Tibial nerve (tissue), 4 donors: ENCODE results near the gene HOXC4. TPM values are rescaled to one million over a fixed set of nuclear protein-coding genes. Genes with fewer than 3 reads are reported as not detected.

Source experiments
- DNase-seq, 2 donors: peaks; one replicate each; pipeline ENCODE4 v3.0.0-alpha.2; 2019; ENCODE audit warnings: low spot score in 2 of 2
- H3K27ac ChIP-seq, 4 donors: fragments of 200-600 bp; sonication (generic) in 3 of 4; one replicate each; pipeline ENCODE4 v1.5.1; 2017 to 2019; ENCODE audit warnings: mild to moderate bottlenecking in 1 of 4
- H3K27me3 ChIP-seq, 2 donors: fragments of 200-600 bp; sonication (generic) in 1 of 2; one replicate each; pipeline versions ENCODE4 v1.5.1 to v1.6.0; 2017 to 2019
- H3K36me3 ChIP-seq, 3 donors: fragments of 200-600 bp; sonication (generic); one replicate each; pipeline ENCODE4 v1.5.1; 2018 to 2019
- H3K4me1 ChIP-seq, 4 donors: fragments of 200-600 bp; sonication (generic) in 3 of 4; one replicate each; pipeline ENCODE4 v1.5.1; 2017 to 2019
- H3K4me3 ChIP-seq, 4 donors: fragments of 200-600 bp; sonication (generic) in 3 of 4; one replicate each; pipeline ENCODE4 v1.5.1; 2017 to 2019; ENCODE audit warnings: mild to moderate bottlenecking in 1 of 4, moderate library complexity in 1 of 4
- H3K9me3 ChIP-seq, 4 donors: fragments of 200-600 bp; sonication (generic) in 3 of 4; one replicate each; pipeline ENCODE4 v1.5.1; 2017 to 2019
- EP300 ChIP-seq, 2 donors: sonication (generic); formaldehyde crosslinking; IDR thresholded peaks; one replicate each; pipeline ENCODE4 v1.6.1; 2017; ENCODE audit warnings: antibody characterized with exemption in 2 of 2, mild to moderate bottlenecking in 1 of 2
- POLR2A ChIP-seq, 2 donors: fragments of 450-650 bp; IDR thresholded peaks; one replicate each; pipeline ENCODE4 v1.6.1; 2017; ENCODE audit warnings: antibody characterized with exemption in 2 of 2, mild to moderate bottlenecking in 2 of 2, moderate library complexity in 2 of 2
- WGBS, 2 donors: methylation state at CpG; one replicate each; pipeline ENCODE4 v1.1.5; 2018; 5-methylcytosine and 5-hydroxymethylcytosine counted together
- total RNA-seq, 4 donors: library from RNA; depleted of rRNA; stranded (reverse); fragments of >200 nt; gene quantifications; one replicate each; pipeline ENCODE4 v1.1.0, GENCODE V29; 2016
- TF ChIP-seq, protein P1 (sequence below), 5 experiments: fragments of 200-600 bp in 3 of 5; fragments of 450-650 bp in 2 of 5; sonication (generic) in 3 of 5; IDR thresholded peaks; one replicate each; pipeline ENCODE4 v1.5.1; 2016 to 2019; ENCODE audit warnings: antibody characterized with exemption in 5 of 5, mild to moderate bottlenecking in 3 of 5, moderate library complexity in 2 of 5

Gene HOXC4
- total RNA-seq, 4 donors from 2014 or later: 2.7 to 8.1 (median 4.1) TPM

DNA sequence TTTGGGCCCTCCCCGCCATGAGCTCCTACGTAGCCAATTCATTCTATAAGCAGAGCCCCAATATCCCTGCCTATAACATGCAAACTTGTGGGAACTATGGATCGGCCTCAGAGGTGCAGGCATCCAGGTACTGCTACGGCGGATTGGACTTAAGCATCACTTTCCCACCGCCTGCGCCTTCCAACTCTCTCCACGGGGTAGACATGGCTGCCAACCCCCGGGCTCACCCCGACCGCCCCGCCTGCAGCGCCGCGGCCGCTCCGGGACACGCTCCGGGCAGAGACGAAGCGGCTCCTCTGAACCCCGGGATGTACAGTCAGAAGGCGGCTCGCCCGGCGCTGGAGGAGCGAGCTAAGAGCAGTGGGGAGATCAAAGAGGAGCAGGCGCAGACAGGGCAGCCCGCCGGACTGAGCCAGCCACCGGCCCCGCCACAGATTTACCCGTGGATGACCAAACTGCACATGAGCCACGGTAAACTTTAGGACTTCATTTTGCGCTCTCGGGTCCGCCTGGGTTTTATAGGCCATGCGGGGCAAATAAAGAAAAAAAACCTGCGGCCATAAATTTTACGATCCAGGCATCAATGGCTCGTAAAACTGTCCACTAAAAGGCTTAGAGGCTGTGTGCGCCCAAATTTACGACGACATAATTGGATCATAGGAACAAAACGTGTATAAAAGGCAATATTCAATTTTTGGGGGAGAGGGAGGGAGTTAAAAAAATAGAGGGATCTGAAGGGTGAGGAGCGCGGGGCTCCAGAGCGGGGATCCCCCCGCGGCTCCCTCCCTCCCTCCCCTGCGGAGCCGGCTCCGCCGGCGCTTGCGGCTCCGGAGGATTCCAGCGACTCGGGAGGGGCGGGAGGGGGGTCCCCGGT, 20.3 kb upstream of the HOXC4 start:
- peaks cover 0 to 97% (median 18%) of the 10 kb centered on the region in 4 donors for H3K4me1 ChIP-seq
- no peak for DNase-seq
- H3K27me3 ChIP-seq: peaks cover 0 to 47% of the 10 kb centered on the region in 2 donors
- WGBS, 2 donors: 1% methylated on average over 32 to 60 of the region's 61 CpGs
- H3K36me3 ChIP-seq: peaks cover 0 to 7% (median 0%) of the 10 kb centered on the region in 3 donors
- peak overlapping the region; percentile 38 to 77 (median 49) for H3K4me3 ChIP-seq
- H3K9me3 ChIP-seq: no peaks in the 10 kb centered on the region
- peak overlapping the region; percentile 66 to 99 (median 82) for H3K27ac ChIP-seq
- TF ChIP-seq EP300 (IDR thresholded peaks at IDR 0.05) (no peak), POLR2A (IDR thresholded peaks at IDR 0.05) (no peak)
- TF ChIP-seq, protein P1, sequence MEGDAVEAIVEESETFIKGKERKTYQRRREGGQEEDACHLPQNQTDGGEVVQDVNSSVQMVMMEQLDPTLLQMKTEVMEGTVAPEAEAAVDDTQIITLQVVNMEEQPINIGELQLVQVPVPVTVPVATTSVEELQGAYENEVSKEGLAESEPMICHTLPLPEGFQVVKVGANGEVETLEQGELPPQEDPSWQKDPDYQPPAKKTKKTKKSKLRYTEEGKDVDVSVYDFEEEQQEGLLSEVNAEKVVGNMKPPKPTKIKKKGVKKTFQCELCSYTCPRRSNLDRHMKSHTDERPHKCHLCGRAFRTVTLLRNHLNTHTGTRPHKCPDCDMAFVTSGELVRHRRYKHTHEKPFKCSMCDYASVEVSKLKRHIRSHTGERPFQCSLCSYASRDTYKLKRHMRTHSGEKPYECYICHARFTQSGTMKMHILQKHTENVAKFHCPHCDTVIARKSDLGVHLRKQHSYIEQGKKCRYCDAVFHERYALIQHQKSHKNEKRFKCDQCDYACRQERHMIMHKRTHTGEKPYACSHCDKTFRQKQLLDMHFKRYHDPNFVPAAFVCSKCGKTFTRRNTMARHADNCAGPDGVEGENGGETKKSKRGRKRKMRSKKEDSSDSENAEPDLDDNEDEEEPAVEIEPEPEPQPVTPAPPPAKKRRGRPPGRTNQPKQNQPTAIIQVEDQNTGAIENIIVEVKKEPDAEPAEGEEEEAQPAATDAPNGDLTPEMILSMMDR (IDR thresholded peaks at IDR 0.05): no peak

DNA sequence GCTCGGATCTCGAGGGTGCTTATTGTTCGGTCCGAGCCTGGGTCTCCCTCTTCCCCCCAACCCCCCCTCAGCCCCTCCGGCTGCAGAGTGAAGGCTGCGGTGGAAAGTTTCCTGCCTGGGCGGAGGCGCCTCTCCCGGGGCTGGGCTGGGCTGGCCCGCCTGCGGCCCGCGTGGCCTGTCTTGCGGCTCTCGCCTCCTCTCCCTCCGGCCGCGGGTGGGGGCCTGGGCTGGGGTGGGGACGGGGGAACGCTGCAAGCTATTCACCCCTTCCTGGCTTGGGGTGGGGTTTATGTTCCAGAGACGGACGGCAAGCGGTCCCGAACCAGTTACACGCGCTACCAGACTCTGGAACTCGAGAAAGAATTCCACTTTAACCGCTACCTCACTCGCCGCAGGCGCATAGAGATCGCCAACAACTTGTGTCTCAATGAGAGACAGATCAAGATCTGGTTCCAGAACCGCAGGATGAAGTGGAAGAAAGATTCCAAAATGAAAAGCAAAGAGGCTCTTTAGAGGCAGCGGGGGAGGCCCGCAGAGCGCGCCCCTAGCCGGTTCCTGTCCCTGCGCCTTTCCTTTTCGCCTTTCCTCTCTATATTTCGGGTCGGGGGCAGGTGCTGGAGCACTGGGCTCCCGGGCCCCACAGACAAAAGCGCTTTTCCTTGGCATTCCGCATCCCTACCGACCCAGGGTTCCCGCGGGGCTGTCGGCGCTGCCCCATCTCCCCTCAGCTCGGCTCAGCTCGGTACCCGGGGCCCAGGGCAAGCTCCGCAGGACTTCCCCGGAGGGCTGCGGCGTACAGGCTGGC, 19.5 kb upstream of the HOXC4 start:
- peaks cover 0 to 7% (median 0%) of the 10 kb centered on the region in 3 donors for H3K36me3 ChIP-seq
- H3K27ac ChIP-seq: peak overlapping the region; percentile 66 to 99 (median 82)
- peaks cover 0 to 47% of the 10 kb centered on the region in 2 donors for H3K27me3 ChIP-seq
- no peak for DNase-seq
- H3K4me1 ChIP-seq: peaks cover 0 to 97% (median 23%) of the 10 kb centered on the region in 4 donors
- H3K9me3 ChIP-seq: no peaks in the 10 kb centered on the region
- 14 to 17% methylated on average over 42 to 57 of the region's 57 CpGs for WGBS, 2 donors
- TF ChIP-seq EP300 (IDR thresholded peaks at IDR 0.05): no peak
- TF ChIP-seq, protein P1 (IDR thresholded peaks at IDR 0.05): no peak
- TF ChIP-seq POLR2A (IDR thresholded peaks at IDR 0.05): no peak
- H3K4me3 ChIP-seq: peak overlapping the region; percentile 38 to 77 (median 49)

DNA sequence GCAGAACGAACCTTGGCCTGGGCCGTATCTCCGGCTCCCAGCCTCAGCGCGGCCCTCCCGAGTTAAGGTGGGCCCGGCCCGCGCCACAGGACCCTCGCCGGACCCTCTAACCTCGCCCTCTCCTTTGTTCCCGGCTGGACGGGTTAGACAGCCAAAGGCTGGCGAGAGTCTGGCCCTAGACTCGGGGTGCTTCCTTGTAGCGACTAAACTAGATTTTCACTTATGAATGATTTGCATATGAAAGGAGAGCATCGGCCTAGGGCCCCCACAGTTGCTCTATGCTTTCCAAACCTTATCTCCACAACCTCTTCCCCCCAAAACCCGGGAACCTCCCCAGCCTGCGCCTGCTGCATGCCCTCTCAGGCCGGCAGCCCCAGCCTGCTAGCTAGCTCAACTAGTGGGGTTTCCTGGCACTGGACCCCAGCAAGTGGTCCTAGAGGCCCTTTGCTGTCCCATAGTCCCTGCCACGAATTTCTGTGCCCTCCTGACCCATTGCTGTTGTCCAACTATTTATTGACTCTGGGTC, 18.8 kb upstream of the HOXC4 start:
- H3K4me3 ChIP-seq: peak overlapping the region; percentile 38 to 77 (median 49)
- WGBS, 2 donors: 38 to 53% methylated on average over 12 to 16 of the region's 22 CpGs
- DNase-seq: no peak

DNA sequence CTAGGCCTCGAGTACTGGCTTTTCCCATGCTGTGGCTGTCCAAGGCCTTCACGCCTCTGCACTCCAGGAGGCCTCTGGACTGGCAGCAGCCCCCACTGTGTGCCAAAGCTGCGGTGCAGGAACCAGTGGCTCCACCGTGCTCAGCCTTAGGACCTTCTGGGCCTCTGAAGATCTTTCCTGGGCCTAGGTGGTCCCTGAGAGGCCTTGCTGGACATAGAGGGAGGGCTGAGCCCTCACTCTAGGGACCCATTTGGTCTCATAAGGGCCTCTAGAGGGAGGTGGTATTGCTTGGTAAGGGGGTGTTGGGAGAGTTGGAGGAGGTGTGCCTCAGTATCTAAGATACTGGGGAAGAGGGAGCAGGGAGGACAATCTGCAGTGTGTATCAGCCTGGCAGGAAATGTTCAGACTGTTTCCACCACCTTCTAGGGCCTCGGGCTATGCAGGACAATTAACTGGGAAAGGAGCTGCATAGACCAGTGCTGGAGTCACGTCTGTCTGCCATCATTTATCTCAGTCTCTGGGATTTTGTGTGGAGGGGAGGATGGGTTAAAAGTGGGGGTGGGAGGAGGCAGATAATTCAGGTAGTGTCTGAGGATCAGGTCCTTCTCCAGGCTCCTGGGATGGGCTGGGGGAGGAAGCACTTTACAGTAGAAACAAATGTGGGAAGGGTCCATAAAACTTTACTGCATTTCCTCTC, 17.9 kb upstream of the HOXC4 start:
- no peak overlapping the region for H3K4me3 ChIP-seq
- H3K27me3 ChIP-seq: peaks cover 0 to 32% of the 10 kb centered on the region in 2 donors
- no peak for DNase-seq
- peak overlapping the region in 3 of 4 donors; percentile 69 to 99 (median 96) for H3K27ac ChIP-seq
- no peaks in the 10 kb centered on the region for H3K9me3 ChIP-seq
- WGBS, 2 donors: 49 to 64% methylated on average over 6 of the region's 6 CpGs
- no peak for TF ChIP-seq POLR2A (IDR thresholded peaks at IDR 0.05)
- TF ChIP-seq, protein P1 (IDR thresholded peaks at IDR 0.05): no peak
- no peak for TF ChIP-seq EP300 (IDR thresholded peaks at IDR 0.05)
- H3K36me3 ChIP-seq: no peaks in the 10 kb centered on the region
- peaks cover 0 to 95% (median 23%) of the 10 kb centered on the region in 4 donors for H3K4me1 ChIP-seq

More for the DNA sequence above, 18.8 kb upstream of the HOXC4 start:
- Histone ChIP-seq H3K27ac (peak overlapping the region; percentile 66 to 99 (median 82)), H3K36me3 (peaks cover 0 to 5% (median 0%) of the 10 kb centered on the region in 3 donors), H3K27me3 (peaks cover 0 to 41% of the 10 kb centered on the region in 2 donors), H3K4me1 (peaks cover 0 to 97% (median 23%) of the 10 kb centered on the region in 4 donors), H3K9me3 (no peaks in the 10 kb centered on the region)
- TF ChIP-seq EP300 (IDR thresholded peaks at IDR 0.05) (no peak), POLR2A (IDR thresholded peaks at IDR 0.05) (no peak)
